Progenitor cell of endocrine pancreas (in vitro differentiated cells): ENCODE data around the gene EXOG. TPM values are rescaled to one million over a fixed set of nuclear protein-coding genes. Genes with fewer than 3 reads are reported as not detected.
A peak's percentile ranks its signal among the peaks of the same experiment; 100 is the strongest.

Experiments used
- DNase-seq: peaks from one replicate; pipeline ENCODE4 v3.0.0; 2021; ENCODE audit warnings: low spot score; ENCODE audit not compliant: unreplicated experiment
- H3K27ac Mint-ChIP-seq: 2 replicates; pipeline ENCODE4 v1.8.0; 2021; ENCODE audit warnings: mild to moderate bottlenecking, moderate library complexity, mixed read lengths
- H3K27me3 Mint-ChIP-seq: 2 replicates; pipeline ENCODE4 v1.8.0; 2021; ENCODE audit warnings: mixed read lengths
- H3K36me3 Mint-ChIP-seq: 2 replicates; pipeline ENCODE4 v1.8.0; 2022; ENCODE audit warnings: mixed read lengths; ENCODE audit not compliant: insufficient read depth
- H3K4me1 Mint-ChIP-seq: 2 replicates; pipeline ENCODE4 v1.8.0; 2021; ENCODE audit warnings: low read depth, mixed read lengths
- H3K4me3 Mint-ChIP-seq: 2 replicates; pipeline ENCODE4 v1.8.0; 2021; ENCODE audit warnings: low read depth, mild to moderate bottlenecking, moderate library complexity, mixed read lengths
- H3K9me3 Mint-ChIP-seq: 2 replicates; pipeline ENCODE4 v1.8.0; 2021; ENCODE audit warnings: low read depth, mixed read lengths
- CTCF ChIP-seq: fragments of 200-600 bp; sonication (generic); IDR thresholded peaks from one replicate; pipeline ENCODE4 v1.5.0; 2021; ENCODE audit warnings: antibody characterized with exemption, mild to moderate bottlenecking; ENCODE audit not compliant: unreplicated experiment
- total RNA-seq: library from RNA; stranded (reverse); gene quantifications from 2 replicates; pipeline ENCODE4 v1.2.1, GENCODE V29; 2021

The EXOG gene
- total RNA-seq, 1 donor from 2014 or later = 15.2 TPM

- TF ChIP-seq CTCF = no peak
- Mint-ChIP-seq H3K4me3 (peak overlapping the region; percentile 99), H3K36me3 (peaks cover 7% of the 10 kb centered on the region), H3K27ac (no peak overlapping the region), H3K9me3 (peaks cover 8% of the 10 kb centered on the region), H3K4me1 (peaks cover 32% of the 10 kb centered on the region), H3K27me3 (no peaks in the 10 kb centered on the region)
- no peak for DNase-seq
Observed at GRCh38 chr3:38453913-38454177, 42.3 kb upstream of the EXOG start.

GRCh38 chr3:38454178-38454883, 41.8 kb upstream of the EXOG start:
- Mint-ChIP-seq H3K4me3 (peak overlapping the region; percentile 99), H3K27ac (peak overlapping the region; percentile 100), H3K9me3 (peaks cover 8% of the 10 kb centered on the region), H3K4me1 (peaks cover 35% of the 10 kb centered on the region), H3K27me3 (no peaks in the 10 kb centered on the region), H3K36me3 (peaks cover 7% of the 10 kb centered on the region)
- TF ChIP-seq CTCF = no peak
- DNase-seq = peak; percentile 34

- Mint-ChIP-seq H3K4me3 (peak overlapping the region; percentile 99), H3K4me1 (peaks cover 34% of the 10 kb centered on the region), H3K27ac (peak overlapping the region; percentile 100), H3K9me3 (peaks cover 8% of the 10 kb centered on the region), H3K27me3 (no peaks in the 10 kb centered on the region), H3K36me3 (peaks cover 7% of the 10 kb centered on the region)
- TF ChIP-seq CTCF = no peak
- peak; percentile 80 for DNase-seq
Observed at GRCh38 chr3:38454884-38455638, 41.1 kb upstream of the EXOG start.

DNA sequence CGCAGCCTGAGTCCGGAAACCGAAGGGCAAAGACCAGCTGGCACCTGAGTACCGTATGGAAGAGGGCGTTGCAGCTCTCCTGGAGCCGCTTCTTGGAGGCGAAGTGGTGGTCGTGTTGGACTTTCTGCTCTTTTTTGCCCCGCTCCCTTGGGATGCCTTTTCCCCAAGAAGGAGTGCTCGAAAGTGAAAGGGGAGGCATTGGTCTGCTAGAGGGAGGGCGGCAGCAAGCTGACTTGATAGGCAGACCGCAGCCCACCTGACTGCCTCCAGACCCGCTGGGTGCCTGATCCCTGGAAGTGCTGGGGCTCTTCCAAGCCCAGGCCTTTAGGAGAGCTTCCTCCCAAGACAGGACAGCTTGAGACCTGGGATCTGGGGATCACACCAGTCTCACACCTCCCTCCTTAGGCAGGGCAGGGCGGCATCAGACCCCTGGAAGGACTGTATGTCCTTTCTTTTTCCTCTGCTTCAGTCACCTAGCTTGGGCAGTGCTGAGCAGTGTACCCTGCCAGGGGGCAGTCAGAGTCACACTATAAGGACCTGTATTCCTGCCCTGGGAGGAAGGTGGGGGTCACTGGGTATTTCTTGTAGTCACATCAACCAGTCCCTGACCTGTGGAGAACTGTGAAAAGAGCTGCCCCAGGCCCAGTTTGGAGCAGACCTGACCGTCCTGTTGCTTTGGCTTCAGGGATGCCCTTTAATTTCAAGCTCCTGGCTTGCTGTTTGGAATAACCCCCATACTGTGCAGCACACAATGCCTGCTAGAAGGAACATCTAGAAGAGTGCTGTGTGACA, 40.3 kb upstream of the EXOG start:
- peaks cover 40% of the 10 kb centered on the region for H3K4me1 Mint-ChIP-seq

More for the DNA sequence above, 40.3 kb upstream of the EXOG start:
- no peak for DNase-seq
- no peak for TF ChIP-seq CTCF
- Mint-ChIP-seq H3K36me3 (peaks cover 1% of the 10 kb centered on the region), H3K9me3 (peaks cover 2% of the 10 kb centered on the region), H3K4me3 (peak overlapping the region; percentile 99), H3K27me3 (no peaks in the 10 kb centered on the region), H3K27ac (peak overlapping the region; percentile 96)
